ENCODE data around the gene MRGPRD. TPM values are rescaled to one million over a fixed set of nuclear protein-coding genes. Genes with fewer than 3 reads are reported as not detected.

Gene MRGPRD
- total RNA-seq, 1 donor from 2014 or later: not detected

DNA sequence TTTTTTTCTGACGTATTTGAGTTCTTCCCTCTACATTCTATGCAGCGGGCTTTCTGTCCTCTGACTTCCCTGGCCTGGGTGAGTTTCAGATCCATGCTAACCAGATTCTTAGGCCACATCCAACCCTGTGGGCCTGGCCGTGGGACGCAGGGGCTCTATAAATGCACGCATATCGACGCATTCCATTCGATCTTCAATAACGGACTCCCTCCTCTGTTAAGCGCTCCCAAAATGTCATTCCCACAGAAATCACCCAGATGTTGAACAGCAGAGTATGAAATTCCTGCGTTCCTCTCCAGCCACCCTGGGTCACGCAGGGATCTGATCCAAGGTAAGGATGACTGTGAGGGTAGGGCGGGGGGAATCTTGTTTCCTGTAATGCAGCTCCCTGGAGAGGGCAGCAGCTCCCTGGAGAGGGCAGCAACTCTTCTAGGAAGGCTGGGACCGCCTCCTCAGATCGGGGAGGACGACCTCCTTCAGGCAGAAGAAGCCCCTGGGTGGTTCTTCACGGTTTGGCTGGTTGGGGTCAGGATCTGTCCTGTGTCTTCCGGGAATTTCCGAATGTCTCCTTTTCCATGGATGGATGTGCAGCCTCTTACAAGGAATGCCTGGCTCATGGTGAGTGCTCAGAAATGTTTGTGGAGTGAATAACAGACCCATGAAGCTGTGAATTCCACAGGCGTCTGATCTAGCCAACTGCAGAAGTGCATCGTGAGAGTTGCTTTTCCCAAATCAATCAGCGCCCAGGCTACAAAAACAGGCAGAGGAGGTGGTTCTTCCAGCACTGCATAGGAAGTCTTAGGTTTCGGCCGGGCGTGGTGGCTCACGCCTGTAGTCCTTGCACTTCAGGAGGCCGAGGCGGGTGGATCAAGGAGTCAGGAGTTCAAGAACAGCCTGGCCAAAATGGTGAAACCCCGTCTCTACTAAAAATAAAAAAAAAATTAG is 12.2 kb downstream of the MRGPRD start:
- Histone ChIP-seq H3K27me3 (ENCODE audit: low read depth) (no peaks in the 10 kb centered on the region), H3K36me3 (no peaks in the 10 kb centered on the region), H3K27ac (replicated peaks) (no peak overlapping the region), H3K9me3 (replicated peaks) (no peaks in the 10 kb centered on the region), H3K4me3 (no peak overlapping the region), H3K4me1 (peaks cover 5% of the 10 kb centered on the region)
- intact Hi-C loops (cut with micrococcal nuclease): no loop called here
- no peak for DNase-seq
- no peak for TF ChIP-seq CTCF (IDR thresholded peaks at IDR 0.05; ENCODE audit: borderline replicate concordance)

DNA sequence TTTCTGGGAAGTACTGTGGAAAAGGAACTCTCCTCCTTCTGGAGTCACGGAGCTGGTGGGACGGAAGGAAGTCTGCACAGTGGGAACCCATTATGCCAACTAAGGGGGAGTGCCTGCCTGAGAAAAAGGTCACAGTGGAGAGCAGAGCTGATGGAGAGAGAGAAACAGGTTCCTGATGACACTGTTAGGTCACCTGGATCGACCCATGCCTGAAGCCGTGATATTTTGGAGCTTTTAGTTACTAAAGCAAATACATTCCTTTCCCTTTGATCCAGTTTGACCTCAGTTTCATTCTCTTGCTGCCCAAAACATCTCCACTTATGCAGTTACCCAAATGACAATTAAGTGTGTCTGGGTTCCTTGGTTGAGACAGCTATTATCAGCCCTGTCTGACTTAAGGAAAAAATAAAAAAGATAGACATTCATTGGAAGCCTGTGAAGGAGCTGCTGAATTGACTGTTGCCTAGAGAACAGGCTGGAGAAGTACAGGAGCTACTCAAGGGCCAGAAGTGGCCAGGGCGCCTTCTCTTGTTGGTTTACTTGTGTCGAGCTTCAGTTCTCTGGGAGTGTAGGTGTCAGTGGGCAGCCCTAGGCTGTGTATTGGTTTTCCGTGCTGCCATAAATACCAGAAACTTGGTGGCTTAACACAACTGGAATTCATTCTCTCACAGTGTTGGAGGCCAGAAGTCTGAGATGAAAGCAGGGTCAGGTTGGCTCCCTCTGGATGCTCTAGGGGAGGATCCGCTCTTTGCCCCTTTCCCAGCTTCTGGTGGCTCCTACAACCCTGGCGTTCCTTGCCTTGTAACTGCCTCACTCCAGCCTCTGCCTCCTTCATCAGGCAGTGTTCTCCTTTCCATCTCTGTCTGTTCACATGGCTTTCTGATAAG is 13.6 kb downstream of the MRGPRD start:
- intact Hi-C loops (cut with micrococcal nuclease): no loop called here
- no peak for TF ChIP-seq CTCF (IDR thresholded peaks at IDR 0.05; ENCODE audit: borderline replicate concordance)

DNA sequence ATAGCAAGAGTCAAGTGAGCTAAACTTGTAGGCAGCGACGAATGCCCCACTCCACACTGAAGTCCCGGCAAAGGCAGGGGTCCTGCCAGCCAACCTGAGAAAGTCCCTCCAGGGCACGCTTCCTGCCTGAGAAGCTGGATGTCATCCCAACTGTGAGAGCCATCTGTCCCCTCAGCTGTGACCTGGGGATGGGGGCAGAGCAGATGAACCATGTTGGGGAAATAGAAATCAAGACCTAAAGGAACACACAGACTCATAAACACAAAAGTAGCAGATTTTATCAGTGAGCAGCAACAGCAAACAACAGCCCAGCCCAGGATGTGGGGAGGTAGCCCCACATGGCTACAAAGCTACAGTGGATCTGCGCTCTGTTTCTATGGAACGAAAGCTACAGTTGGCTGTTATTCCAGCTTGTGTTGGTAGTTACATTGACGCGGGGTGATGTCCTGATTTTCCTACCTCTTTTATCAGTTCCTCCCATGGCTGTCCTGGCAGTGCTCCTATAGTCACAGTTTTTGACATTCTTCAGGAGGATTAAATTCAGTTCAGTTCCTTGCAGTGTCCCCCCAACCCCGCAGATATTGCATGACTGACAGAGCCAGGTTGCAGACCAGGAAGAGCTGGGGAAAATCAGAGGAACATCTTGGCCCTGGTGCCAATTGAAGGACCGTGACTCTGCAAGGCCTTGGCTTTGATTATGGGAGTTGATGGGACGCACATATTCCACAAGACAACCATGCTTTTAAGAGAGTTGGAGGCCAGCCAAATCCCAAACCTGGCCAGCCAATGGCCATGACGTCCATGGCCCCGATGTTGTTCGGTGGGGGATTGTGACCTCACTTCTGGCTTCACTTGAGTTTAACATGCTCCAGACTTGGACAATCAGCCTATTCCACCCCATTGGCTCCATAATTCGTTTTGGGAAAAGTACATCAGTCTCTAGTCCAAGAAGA is 14.6 kb downstream of the MRGPRD start:
- Histone ChIP-seq H3K27ac (replicated peaks) (no peak overlapping the region), H3K9me3 (replicated peaks) (no peaks in the 10 kb centered on the region), H3K4me1 (no peaks in the 10 kb centered on the region), H3K27me3 (ENCODE audit: low read depth) (no peaks in the 10 kb centered on the region), H3K4me3 (no peak overlapping the region), H3K36me3 (no peaks in the 10 kb centered on the region)
- DNase-seq: no peak
- intact Hi-C loops (cut with micrococcal nuclease): no loop called here
- TF ChIP-seq CTCF (IDR thresholded peaks at IDR 0.05; ENCODE audit: borderline replicate concordance): no peak

More for the DNA sequence above, 13.6 kb downstream of the MRGPRD start:
- H3K27ac ChIP-seq (replicated peaks): no peak overlapping the region
- H3K4me1 ChIP-seq: no peaks in the 10 kb centered on the region
- no peak overlapping the region for H3K4me3 ChIP-seq
- H3K36me3 ChIP-seq: no peaks in the 10 kb centered on the region
- H3K9me3 ChIP-seq (replicated peaks): no peaks in the 10 kb centered on the region
- DNase-seq: no peak
- H3K27me3 ChIP-seq (ENCODE audit: low read depth): no peaks in the 10 kb centered on the region

- no peaks in the 10 kb centered on the region for H3K27me3 ChIP-seq (ENCODE audit: low read depth)
- H3K4me3 ChIP-seq: no peak overlapping the region
- DNase-seq: no peak
- intact Hi-C loops (cut with micrococcal nuclease): no loop called here
- no peaks in the 10 kb centered on the region for H3K4me1 ChIP-seq
- H3K27ac ChIP-seq (replicated peaks): no peak overlapping the region
- H3K36me3 ChIP-seq: no peaks in the 10 kb centered on the region
- H3K9me3 ChIP-seq (replicated peaks): no peaks in the 10 kb centered on the region
- no peak for TF ChIP-seq CTCF (IDR thresholded peaks at IDR 0.05; ENCODE audit: borderline replicate concordance)
Observed at GRCh38 chr11:68963779-68964178, 17.0 kb downstream of the MRGPRD start.
